HG02759 (cell line): ENCODE data around the gene ELF4.

Source experiments
- ATAC-seq: cut with Tn5 transposase; IDR thresholded peaks from one replicate; pipeline ENCODE4 v1.9.1; 2021; ENCODE audit warnings: mild to moderate bottlenecking, moderate library complexity; ENCODE audit not compliant: unreplicated experiment

Gene ELF4

GRCh38 chrX:130053236-130053635 is 57.1 kb downstream of the ELF4 start:
- ATAC-seq, result no peak

DNA sequence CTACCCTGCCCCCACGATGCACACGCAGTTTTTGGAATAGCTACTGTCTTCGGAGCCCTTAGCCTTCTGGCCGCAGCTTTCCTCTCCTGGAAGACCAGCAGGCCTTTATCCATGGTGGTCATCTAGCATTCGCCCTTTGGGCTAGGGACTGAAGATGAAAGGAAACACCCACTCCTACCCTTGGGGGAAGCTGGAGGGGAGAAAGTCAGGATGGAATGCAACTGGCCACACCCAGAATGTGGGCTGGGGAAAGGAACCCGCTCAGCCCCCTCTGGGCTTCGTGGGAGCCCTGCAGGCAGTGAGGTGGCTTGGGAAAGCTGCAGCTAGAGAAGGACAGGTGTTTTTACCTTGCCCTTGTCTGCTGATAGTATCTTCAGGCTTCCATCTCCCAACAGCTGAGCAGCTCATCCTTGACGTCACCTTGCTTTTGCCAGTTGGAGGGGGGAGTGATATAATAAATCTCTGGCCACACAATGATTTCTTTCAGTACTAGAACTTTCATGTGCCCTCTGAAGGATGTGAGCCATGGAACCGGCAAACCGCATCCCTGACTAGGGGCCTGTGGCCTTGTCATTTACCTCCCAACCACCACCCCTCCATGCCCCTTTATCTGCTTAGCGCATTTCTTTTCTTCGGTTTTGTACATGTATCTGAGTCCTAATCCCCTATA is 59.0 kb downstream of the ELF4 start:
- no peak for ATAC-seq

DNA sequence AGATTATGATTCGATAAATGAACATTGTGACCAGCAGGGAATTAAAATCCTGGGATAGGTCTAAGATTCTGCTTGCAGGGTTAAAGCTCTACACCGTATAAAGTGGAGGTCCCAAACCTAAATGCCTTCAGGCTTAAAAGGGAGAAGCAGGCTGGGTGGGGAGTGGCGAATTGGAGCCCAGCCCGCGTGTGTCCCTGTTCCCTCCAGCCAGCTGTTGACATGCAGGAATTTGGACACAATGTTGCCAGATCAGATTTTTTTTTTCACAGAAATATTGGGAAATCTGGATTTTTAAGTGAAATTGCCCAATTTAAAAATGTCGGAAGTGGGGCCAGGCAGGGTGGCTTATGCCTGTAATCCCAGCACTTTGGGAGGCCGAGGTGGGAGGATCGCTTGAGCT is 60.5 kb downstream of the ELF4 start:
- ATAC-seq, result no peak

DNA sequence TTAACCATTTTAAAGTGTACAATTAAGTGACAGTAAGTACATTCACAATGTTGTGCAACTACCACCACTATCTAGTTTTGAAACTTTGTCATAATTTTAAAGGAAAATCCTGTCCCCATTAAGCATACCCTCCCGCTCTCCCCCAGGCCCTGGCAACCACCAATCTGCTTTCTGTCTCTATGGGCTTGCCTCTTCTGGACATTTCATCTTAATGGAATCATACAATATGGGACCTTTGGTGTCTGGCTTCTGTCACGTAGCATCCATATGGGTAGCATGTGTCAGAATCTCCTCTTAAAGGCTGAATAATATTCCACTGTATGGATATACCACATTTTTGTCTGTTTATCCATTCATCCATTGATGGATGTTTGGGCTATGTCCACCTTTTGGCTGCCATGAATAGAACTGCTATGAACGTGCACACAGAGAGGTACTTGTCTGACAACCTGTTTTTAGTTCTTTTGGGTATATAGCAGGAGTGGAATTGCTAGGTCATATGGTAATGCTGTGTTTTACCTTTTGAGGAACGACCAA is 61.5 kb downstream of the ELF4 start:
- ATAC-seq, result no peak

DNA sequence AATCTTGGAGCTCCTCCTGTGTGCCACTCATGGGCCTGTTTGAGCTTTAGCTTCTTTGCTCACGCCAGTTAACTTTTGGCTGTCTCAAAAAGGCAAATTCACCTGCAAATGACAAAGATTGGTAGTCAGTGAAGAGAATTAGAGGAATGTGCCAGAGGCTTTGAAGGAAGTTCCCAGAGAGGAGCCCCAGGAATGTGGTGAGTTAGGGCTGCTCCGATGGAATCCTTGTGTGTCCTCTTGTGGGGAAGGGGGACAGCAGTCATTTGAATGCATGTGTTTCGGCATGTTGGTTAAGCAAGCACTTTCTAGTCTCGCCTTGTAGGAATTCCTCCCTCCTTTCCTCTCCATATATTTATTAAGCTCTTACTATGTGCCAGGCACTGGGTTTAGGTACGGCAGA is 62.9 kb downstream of the ELF4 start:
- ATAC-seq, result no peak

DNA sequence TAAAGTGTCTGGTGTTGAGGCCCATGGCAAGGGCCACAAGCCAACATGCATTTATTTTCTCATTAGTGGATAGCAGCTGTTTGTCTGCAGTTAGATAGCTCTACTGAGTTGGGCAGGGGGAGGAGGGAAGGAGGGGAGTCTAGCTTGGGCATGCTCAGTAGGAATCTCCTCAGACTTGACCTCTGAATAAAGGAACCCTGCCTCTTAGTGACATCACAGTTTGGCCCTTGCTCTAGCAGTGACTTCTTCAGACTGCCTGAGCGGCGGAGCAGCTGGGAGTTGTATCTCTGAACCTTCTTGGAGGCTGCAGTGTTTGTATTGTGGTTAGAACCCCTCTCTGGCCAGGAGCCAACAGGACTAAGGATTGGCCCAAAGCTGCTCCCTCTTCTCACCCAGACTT is 70.5 kb downstream of the ELF4 start:
- ATAC-seq, result no peak

DNA sequence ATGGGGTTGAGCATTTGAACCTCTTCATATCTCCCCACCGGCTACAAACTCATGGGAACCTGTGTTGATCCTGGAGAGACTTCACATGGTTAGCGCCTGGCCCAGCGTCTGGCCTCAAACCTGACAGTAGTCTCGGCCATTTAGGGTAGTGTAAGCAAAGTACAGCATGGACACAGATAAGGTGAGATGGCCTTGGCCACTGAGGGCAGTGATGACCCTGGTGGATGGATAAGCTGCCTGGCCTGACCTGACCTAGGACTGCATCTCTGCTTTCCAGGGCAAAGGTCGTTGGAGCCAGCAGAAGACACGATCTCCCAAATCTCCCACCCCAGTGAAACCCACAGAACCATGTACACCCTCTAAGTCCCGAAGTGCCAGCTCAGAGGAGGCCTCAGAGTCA is 76.1 kb downstream of the ELF4 start:
- no peak for ATAC-seq

GRCh38 chrX:130032552-130032951 is 77.7 kb downstream of the ELF4 start:
- ATAC-seq, result no peak

- ATAC-seq, result no peak
These were observed 79.5 kb downstream of the ELF4 start for GRCh38 chrX:130030826-130031225.

DNA sequence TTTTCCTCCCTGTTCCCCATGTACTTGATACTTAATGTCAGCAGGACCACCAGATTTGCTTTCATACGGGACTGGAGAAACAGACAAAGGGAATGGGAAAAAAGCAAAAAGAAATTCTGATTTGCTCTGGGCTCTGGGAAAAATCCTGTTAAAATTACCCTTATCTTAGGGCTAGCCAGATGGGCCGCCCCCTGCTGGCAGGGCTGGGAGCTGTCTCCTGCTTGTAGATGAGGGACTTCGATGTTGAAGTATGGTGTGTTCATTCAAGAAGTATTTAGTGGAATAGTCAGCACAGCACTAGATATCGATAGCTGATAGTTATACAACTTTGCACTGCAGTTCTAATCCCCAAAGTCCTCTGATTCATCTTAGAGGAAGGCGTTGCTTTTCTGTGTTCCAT is 82.1 kb downstream of the ELF4 start:
- no peak for ATAC-seq

GRCh38 chrX:130027569-130027968 is 82.7 kb downstream of the ELF4 start:
- ATAC-seq, result no peak

- no peak for ATAC-seq
These were observed 85.0 kb downstream of the ELF4 start for GRCh38 chrX:130025256-130025655.

DNA sequence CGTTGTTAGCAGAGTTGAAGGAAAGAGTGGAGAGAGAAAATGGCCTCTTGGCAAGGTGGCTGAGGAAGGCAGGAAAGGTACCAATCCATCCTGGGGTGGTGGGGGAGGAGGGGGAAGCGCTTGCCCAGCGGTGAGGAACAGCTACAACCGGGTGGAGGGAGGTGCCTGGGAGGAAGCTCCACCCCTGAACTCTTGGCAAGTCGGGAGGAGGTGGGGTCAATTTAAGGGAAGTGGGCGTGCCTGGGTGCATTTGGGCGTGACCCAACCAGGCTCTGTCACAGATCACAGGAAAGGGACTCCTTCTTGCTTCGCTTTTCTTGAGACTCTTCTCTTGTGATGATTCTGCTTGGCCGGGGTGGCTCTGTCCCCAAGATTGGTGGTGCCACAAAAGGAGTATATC is 86.2 kb downstream of the ELF4 start:
- ATAC-seq, result peak; percentile 100

DNA sequence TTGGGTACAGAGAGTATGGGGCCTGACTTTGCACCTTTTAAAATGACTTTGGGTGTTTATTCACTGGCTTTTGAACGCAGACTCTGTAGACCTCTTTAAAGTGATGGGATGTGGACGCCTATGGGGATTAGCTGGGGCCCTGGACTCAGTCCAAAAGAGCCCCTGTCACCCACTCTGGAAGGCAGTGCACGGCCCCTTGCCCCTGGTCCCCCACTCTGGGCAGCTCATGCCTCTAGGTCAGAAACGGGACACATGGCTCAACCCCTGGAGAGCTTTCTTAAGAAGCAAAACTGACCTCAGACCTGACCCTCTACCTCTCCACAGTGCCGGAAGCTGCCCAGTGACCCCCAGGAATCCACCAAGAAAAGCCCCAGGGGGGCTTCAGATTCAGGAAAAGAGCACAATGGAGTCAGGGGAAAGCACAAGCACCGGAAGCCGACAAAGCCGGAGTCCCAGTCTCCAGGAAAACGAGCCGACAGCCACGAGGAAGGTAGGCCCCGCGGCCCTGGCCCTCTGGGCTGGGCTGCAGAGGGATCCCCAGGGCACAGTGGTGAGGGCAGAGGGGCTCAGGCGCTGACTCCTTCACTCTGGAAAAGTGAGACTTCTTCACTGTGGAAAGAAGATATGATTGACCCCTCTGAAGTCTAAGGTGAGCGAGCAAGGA is 89.5 kb downstream of the ELF4 start:
- no peak for ATAC-seq

DNA sequence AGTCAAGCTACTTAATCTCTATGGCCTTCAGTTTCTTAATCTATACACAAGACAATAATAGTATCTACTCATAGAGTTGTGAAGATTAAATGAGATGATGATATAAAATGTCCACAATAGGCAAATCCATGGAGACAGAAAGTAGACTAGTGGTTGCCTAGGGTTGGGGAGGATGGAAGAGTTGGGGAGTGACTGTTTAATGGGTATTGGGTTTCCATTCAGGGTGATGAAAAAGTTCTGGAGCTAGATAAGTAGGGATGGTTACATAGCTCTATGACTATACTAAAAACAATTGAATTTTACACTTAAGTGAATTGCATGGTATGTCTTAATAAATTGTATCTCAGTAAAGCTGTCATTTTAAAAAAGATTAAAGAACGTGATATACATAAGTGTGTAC is 92.2 kb downstream of the ELF4 start:
- no peak for ATAC-seq

GRCh38 chrX:130015181-130015580 is 95.1 kb downstream of the ELF4 start:
- no peak for ATAC-seq
